ENCODE data around the gene CELF5.
A peak's percentile ranks its signal among the peaks of the same experiment; 100 is the strongest.

CELF5 gene

GRCh38 chr19:3253270-3253669 lies 28.8 kb downstream of the CELF5 start:
- no peak for TF ChIP-seq ZFX (IDR thresholded peaks at IDR 0.05; ENCODE audit: borderline replicate concordance)
- TF ChIP-seq, protein P1, sequence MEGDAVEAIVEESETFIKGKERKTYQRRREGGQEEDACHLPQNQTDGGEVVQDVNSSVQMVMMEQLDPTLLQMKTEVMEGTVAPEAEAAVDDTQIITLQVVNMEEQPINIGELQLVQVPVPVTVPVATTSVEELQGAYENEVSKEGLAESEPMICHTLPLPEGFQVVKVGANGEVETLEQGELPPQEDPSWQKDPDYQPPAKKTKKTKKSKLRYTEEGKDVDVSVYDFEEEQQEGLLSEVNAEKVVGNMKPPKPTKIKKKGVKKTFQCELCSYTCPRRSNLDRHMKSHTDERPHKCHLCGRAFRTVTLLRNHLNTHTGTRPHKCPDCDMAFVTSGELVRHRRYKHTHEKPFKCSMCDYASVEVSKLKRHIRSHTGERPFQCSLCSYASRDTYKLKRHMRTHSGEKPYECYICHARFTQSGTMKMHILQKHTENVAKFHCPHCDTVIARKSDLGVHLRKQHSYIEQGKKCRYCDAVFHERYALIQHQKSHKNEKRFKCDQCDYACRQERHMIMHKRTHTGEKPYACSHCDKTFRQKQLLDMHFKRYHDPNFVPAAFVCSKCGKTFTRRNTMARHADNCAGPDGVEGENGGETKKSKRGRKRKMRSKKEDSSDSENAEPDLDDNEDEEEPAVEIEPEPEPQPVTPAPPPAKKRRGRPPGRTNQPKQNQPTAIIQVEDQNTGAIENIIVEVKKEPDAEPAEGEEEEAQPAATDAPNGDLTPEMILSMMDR (IDR thresholded peaks at IDR 0.05) = peak; percentile 18; the same call in 1 of the 2 replicates
- H3K27ac ChIP-seq = no peak overlapping the region

GRCh38 chr19:3254520-3254919 lies 30.1 kb downstream of the CELF5 start:
- TF ChIP-seq, protein P1 (IDR thresholded peaks at IDR 0.05) = no peak
- TF ChIP-seq ZFX (IDR thresholded peaks at IDR 0.05; ENCODE audit: borderline replicate concordance) = no peak

DNA sequence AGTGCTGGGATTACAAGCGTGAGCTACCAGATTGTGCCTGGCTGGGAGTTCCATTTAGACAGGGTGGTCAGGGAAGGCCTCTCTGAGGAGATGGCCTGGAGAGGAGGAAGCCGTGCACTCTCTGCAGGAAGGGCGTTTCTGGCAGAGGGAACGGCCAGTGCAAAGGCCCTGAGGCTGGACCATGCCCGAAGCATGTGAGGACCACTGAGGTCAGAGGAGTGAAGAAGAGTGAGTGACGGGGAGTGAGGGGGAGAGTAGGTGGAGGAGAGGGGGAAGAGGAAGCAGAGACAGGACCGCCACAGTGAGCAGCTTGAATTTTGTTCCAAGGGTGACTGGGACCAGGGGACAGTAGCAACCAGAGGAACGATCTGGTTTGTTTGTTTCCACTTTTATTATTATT lies 32.6 kb downstream of the CELF5 start:
- H3K27ac ChIP-seq = no peak overlapping the region
- TF ChIP-seq, protein P1 (IDR thresholded peaks at IDR 0.05) = no peak
- no peak for TF ChIP-seq ZFX (IDR thresholded peaks at IDR 0.05; ENCODE audit: borderline replicate concordance)

More at GRCh38 chr19:3254520-3254919, 30.1 kb downstream of the CELF5 start:
- no peak overlapping the region for H3K27ac ChIP-seq

- TF ChIP-seq, protein P1 (IDR thresholded peaks at IDR 0.05) = no peak
- TF ChIP-seq ZFX (IDR thresholded peaks at IDR 0.05; ENCODE audit: borderline replicate concordance) = no peak
Measured at GRCh38 chr19:3262362-3262761, 37.9 kb downstream of the CELF5 start.

GRCh38 chr19:3263866-3264265 lies 39.4 kb downstream of the CELF5 start:
- no peak for TF ChIP-seq ZFX (IDR thresholded peaks at IDR 0.05; ENCODE audit: borderline replicate concordance)
- TF ChIP-seq, protein P1 (IDR thresholded peaks at IDR 0.05) = no peak
- no peak overlapping the region for H3K27ac ChIP-seq

More at GRCh38 chr19:3262362-3262761, 37.9 kb downstream of the CELF5 start:
- H3K27ac ChIP-seq = no peak overlapping the region

DNA sequence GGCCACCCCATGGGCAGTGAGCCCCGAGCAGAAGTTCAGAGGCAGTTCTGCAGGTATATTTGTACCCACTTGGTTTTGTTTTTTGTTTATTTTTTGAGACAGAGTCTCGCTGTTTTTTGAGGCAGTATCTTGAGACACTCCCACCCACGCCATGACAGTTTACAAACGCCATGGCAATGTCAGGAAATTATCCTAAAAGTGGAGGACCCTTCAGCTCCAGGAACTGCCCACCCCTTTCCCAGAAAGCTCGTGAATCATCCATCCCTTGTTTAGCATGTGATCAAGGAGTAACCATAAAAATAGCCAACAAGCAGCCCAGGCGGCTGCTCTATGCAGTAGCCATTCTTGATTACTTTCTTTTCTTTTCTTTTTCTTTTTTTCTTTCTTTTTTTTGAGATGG lies 41.0 kb downstream of the CELF5 start:
- TF ChIP-seq, protein P1 (IDR thresholded peaks at IDR 0.05) = no peak
- no peak for TF ChIP-seq ZFX (IDR thresholded peaks at IDR 0.05; ENCODE audit: borderline replicate concordance)
- no peak overlapping the region for H3K27ac ChIP-seq

DNA sequence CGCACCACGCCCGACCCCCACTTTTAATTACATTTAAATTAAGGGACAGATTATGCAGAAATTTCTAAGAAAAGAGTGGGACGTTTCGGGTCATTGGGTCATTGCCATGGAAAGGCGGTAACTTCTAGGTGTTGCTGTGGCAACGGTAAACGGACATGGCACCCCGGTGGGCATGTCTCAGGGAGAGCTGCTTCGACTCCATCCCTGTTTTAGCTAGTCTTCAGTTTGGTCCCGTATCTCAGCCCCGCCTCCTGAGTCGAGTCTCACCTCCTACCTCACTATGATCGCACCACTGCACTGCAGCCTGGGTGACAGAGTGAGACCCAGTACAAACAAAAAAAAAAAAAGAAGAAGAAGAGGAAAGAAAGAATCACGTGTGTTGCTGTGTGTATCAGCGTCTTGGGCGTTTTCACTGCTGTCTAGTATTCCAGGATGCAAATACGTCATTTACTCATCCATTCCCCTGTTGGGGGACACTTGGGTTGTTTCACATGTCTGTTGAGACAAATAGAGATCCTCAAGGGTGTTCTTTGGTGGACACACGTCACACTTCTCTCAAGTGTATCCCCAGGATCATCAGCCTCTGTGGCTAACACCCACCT lies 41.7 kb downstream of the CELF5 start:
- no peak overlapping the region for H3K27ac ChIP-seq
- TF ChIP-seq, protein P1 (IDR thresholded peaks at IDR 0.05) = no peak
- TF ChIP-seq ZFX (IDR thresholded peaks at IDR 0.05; ENCODE audit: borderline replicate concordance) = no peak

Data from 22Rv1 (cell line).